ENCODE results near the gene DUSP22.

DNA sequence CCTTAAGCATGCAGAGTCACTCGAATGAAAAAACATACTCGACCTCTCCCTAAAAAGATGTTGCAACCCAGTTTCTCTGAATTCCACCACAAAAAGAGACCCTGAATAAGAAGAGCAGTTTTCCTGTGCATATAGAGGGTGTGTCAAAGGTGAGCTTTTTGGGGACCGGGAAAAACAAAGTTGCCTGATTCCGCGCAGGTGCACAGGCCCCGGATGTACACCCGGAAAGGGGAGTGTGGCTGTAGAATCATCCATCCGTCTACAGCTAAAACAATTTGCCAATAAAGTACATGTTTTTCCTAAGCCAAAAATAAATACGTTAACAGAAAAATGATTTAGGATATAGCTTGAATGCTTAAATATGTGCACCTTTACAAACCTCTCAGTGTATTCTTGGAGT lies 58.1 kb downstream of the DUSP22 start:
- no peak for TF ChIP-seq EP300 (IDR thresholded peaks at IDR 0.05; ENCODE audit: low read length)
- TF ChIP-seq, protein P1, sequence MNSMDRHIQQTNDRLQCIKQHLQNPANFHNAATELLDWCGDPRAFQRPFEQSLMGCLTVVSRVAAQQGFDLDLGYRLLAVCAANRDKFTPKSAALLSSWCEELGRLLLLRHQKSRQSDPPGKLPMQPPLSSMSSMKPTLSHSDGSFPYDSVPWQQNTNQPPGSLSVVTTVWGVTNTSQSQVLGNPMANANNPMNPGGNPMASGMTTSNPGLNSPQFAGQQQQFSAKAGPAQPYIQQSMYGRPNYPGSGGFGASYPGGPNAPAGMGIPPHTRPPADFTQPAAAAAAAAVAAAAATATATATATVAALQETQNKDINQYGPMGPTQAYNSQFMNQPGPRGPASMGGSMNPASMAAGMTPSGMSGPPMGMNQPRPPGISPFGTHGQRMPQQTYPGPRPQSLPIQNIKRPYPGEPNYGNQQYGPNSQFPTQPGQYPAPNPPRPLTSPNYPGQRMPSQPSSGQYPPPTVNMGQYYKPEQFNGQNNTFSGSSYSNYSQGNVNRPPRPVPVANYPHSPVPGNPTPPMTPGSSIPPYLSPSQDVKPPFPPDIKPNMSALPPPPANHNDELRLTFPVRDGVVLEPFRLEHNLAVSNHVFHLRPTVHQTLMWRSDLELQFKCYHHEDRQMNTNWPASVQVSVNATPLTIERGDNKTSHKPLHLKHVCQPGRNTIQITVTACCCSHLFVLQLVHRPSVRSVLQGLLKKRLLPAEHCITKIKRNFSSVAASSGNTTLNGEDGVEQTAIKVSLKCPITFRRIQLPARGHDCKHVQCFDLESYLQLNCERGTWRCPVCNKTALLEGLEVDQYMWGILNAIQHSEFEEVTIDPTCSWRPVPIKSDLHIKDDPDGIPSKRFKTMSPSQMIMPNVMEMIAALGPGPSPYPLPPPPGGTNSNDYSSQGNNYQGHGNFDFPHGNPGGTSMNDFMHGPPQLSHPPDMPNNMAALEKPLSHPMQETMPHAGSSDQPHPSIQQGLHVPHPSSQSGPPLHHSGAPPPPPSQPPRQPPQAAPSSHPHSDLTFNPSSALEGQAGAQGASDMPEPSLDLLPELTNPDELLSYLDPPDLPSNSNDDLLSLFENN (IDR thresholded peaks at IDR 0.05; ENCODE audit: low read depth in 2 of 2, low read length in 2 of 2) = no peak
- TF ChIP-seq ETV6 (IDR thresholded peaks at IDR 0.05; ENCODE audit: borderline replicate concordance in 1 of 2, low read depth in 2 of 2, low read length in 1 of 2) = no peak
- no peak for TF ChIP-seq ETV6 (CRISPR knock-in tag; IDR thresholded peaks at IDR 0.05; ENCODE audit: borderline replicate concordance)
